PFSK-1 (cell line): Measurements from ENCODE around the gene GABRB1.

ENCODE experiments used
- POLR2AphosphoS5 ChIP-seq: IDR thresholded peaks from 2 replicates; pipeline ENCODE4 v1.6.1; 2012; ENCODE audit warnings: low read depth, mild to moderate bottlenecking, control low read depth, low read length, moderate library complexity
- TAF1 ChIP-seq: IDR thresholded peaks from 2 replicates; pipeline ENCODE4 v1.6.1; 2012; ENCODE audit warnings: low read length, control low read depth, borderline replicate concordance; ENCODE audit not compliant: insufficient read depth

GRCh38 chr4:47275595-47275994 lies 244.2 kb downstream of the GABRB1 start:
- TF ChIP-seq POLR2AphosphoS5 (no peak), TAF1 (no peak)
